AG04449 (cell line): ENCODE results near the gene SHISA9.

Experiments
- CTCF ChIA-PET: fragments of 350-600 bp; formaldehyde crosslinking; extraction: SDS; loops from one replicate; lab custom pipeline; 2021; ENCODE audit warnings: antibody characterized with exemption; lab: Yijun Ruan, JAX
- POLR2A ChIA-PET: fragments of 400-600, 350-600 bp; formaldehyde crosslinking; extraction: SDS; loops from one replicate; lab custom pipeline; 2020; ENCODE audit warnings: antibody characterized with exemption, inconsistent platforms; lab: Yijun Ruan, JAX
- DNase-seq: peaks from one replicate; pipeline ENCODE4 v3.0.0-alpha.2; 2010; ENCODE audit warnings: low read depth, low spot score
- H3K4me3 ChIP-seq: 2 replicates; pipeline ENCODE4 v1.5.1; 2011; ENCODE audit warnings: low read depth, mild to moderate bottlenecking, control low read depth, low read length
- CTCF ChIP-seq: IDR thresholded peaks from one replicate; pipeline ENCODE4 v1.5.1; 2011; ENCODE audit warnings: mild to moderate bottlenecking, moderate library complexity, low read length, control low read depth, inconsistent platforms; ENCODE audit not compliant: insufficient read depth; ENCODE audit errors: missing control alignments

SHISA9 gene

GRCh38 chr16:13047276-13047675 lies 145.9 kb downstream of the SHISA9 start:
- DNase-seq = no peak
- TF ChIP-seq CTCF = no peak
- ChIA-PET CTCF (no interaction called here), POLR2A (no interaction called here)
- no peak overlapping the region for H3K4me3 ChIP-seq

- TF ChIP-seq CTCF = no peak
- ChIA-PET POLR2A (no interaction called here), CTCF (no interaction called here)
- no peak for DNase-seq
- H3K4me3 ChIP-seq = no peak overlapping the region
These were observed 148.3 kb downstream of the SHISA9 start for GRCh38 chr16:13049688-13050087.

GRCh38 chr16:13052431-13052830 lies 151.0 kb downstream of the SHISA9 start:
- no peak overlapping the region for H3K4me3 ChIP-seq
- no peak for DNase-seq
- ChIA-PET CTCF (no interaction called here), POLR2A (no interaction called here)
- no peak for TF ChIP-seq CTCF

- ChIA-PET CTCF (no interaction called here), POLR2A (no interaction called here)
- no peak for TF ChIP-seq CTCF
- no peak overlapping the region for H3K4me3 ChIP-seq
- DNase-seq = no peak
These were observed 154.1 kb downstream of the SHISA9 start for GRCh38 chr16:13055480-13055879.

GRCh38 chr16:13056607-13057006 lies 155.2 kb downstream of the SHISA9 start:
- ChIA-PET CTCF (no interaction called here), POLR2A (no interaction called here)
- DNase-seq = no peak
- TF ChIP-seq CTCF = no peak
- H3K4me3 ChIP-seq = no peak overlapping the region

GRCh38 chr16:13060932-13061331 lies 159.5 kb downstream of the SHISA9 start:
- no peak overlapping the region for H3K4me3 ChIP-seq
- TF ChIP-seq CTCF = no peak
- DNase-seq = no peak
- POLR2A ChIA-PET = no interaction called here
- CTCF ChIA-PET = no interaction called here

GRCh38 chr16:13061691-13062090 lies 160.3 kb downstream of the SHISA9 start:
- no peak overlapping the region for H3K4me3 ChIP-seq
- no peak for DNase-seq
- CTCF ChIA-PET = no interaction called here
- TF ChIP-seq CTCF = no peak
- POLR2A ChIA-PET = no interaction called here
